HG03354 (cell line): Measurements from ENCODE around the gene NPPA.
A peak's percentile ranks its signal among the peaks of the same experiment; 100 is the strongest.
"Not testable (repeated sequence)": the region's sequence is repeated elsewhere in the genome, so short reads cannot be mapped to it uniquely, and the experiment has no call there.

Experiments
- ATAC-seq: cut with Tn5 transposase; IDR thresholded peaks from one replicate; pipeline ENCODE4 v1.9.1; 2021; ENCODE audit warnings: mild to moderate bottlenecking; ENCODE audit not compliant: unreplicated experiment, poor library complexity, severe bottlenecking

Gene NPPA

GRCh38 chr1:11823366-11824137 is 24.0 kb downstream of the NPPA start:
- ATAC-seq, result no peak

GRCh38 chr1:11822091-11822490 is 25.5 kb downstream of the NPPA start:
- no peak for ATAC-seq

GRCh38 chr1:11817192-11817591 is 30.4 kb downstream of the NPPA start:
- no peak for ATAC-seq

- no peak for ATAC-seq
Observed at GRCh38 chr1:11813021-11813420, 34.6 kb downstream of the NPPA start.

- no peak for ATAC-seq
Observed at GRCh38 chr1:11807133-11807532, 40.5 kb downstream of the NPPA start.

- ATAC-seq, result peak; percentile 50
Observed at GRCh38 chr1:11806307-11806936, 41.2 kb downstream of the NPPA start.

GRCh38 chr1:11805422-11806306 is 41.9 kb downstream of the NPPA start, which contains the start of the genes CLCN6 and MTHFR:
TSS of gene CLCN6 (plus strand) at chr1:11806191. CDS start at chr1:11806263, 72 bp downstream.
TSS of gene MTHFR (minus strand) at chr1:11805964. CDS start at chr1:11803116, 2,848 bp downstream.
- peak; percentile 87 for ATAC-seq

- no peak for ATAC-seq
Observed at GRCh38 chr1:11804666-11805421, 42.7 kb downstream of the NPPA start.

GRCh38 chr1:11803924-11804665 is 43.5 kb downstream of the NPPA start:
- not testable (repeated sequence) for ATAC-seq

GRCh38 chr1:11802973-11803885 is 44.4 kb downstream of the NPPA start:
- no peak for ATAC-seq

GRCh38 chr1:11802616-11802972 is 45.0 kb downstream of the NPPA start:
- ATAC-seq, result no peak

GRCh38 chr1:11800756-11801433 is 46.7 kb downstream of the NPPA start:
- no peak for ATAC-seq

- no peak for ATAC-seq
Observed at GRCh38 chr1:11800391-11800755, 47.2 kb downstream of the NPPA start.

GRCh38 chr1:11799896-11800295 is 47.7 kb downstream of the NPPA start:
- ATAC-seq, result no peak

GRCh38 chr1:11799099-11799498 is 48.5 kb downstream of the NPPA start:
- ATAC-seq, result no peak

GRCh38 chr1:11797525-11798216 is 49.9 kb downstream of the NPPA start:
- no peak for ATAC-seq
